Prostate gland (tissue), 2 donors: ENCODE measurements around the gene MTAP.

Experiments used
- POLR2AphosphoS5 ChIP-seq: sonication (generic); formaldehyde crosslinking; IDR thresholded peaks from one replicate; pipeline ENCODE4 v1.6.1; 2017; ENCODE audit warnings: antibody characterized with exemption
- TF ChIP-seq, protein P1 (sequence below), 4 experiments: fragments of 200-600 bp in 2 of 4; fragments of 450-650 bp in 2 of 4; sonication (generic) in 2 of 4; IDR thresholded peaks; 1 replicate in 3 of 4; 2 replicates in 1 of 4; pipeline ENCODE4 v1.5.1; 2016 to 2019; ENCODE audit warnings: antibody characterized with exemption in 4 of 4, mild to moderate bottlenecking in 2 of 4, moderate library complexity in 2 of 4

DNA sequence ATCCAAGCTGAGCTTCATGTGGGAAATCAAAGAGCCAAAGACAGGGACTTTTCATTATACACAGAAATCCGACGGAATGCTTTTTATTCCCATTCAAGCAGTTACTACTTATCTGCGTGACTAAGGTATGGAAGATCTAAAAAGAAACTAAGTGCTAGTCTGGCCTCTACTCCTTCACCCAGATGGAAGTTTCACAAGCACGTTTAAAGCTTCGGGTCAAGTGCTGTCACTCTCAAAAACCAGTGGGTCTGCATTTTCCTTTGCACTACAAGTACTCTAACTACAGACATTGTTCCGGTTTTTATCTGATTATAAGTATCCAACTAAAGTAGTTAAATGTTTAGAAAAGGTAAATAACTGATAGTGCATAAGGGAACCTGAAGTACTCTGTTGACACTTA lies 13.7 kb upstream of the MTAP start:
- TF ChIP-seq, protein P1, sequence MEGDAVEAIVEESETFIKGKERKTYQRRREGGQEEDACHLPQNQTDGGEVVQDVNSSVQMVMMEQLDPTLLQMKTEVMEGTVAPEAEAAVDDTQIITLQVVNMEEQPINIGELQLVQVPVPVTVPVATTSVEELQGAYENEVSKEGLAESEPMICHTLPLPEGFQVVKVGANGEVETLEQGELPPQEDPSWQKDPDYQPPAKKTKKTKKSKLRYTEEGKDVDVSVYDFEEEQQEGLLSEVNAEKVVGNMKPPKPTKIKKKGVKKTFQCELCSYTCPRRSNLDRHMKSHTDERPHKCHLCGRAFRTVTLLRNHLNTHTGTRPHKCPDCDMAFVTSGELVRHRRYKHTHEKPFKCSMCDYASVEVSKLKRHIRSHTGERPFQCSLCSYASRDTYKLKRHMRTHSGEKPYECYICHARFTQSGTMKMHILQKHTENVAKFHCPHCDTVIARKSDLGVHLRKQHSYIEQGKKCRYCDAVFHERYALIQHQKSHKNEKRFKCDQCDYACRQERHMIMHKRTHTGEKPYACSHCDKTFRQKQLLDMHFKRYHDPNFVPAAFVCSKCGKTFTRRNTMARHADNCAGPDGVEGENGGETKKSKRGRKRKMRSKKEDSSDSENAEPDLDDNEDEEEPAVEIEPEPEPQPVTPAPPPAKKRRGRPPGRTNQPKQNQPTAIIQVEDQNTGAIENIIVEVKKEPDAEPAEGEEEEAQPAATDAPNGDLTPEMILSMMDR (IDR thresholded peaks at IDR 0.05) = no peak
- TF ChIP-seq POLR2AphosphoS5 = no peak
